K562 (cell line): Measurements from ENCODE around the gene NFATC2. TPM values are rescaled to one million over a fixed set of nuclear protein-coding genes. Genes with fewer than 3 reads are reported as not detected.

Experiments used
- ATAC-seq: fragments of 200-7000 bp; cut with Tn5 transposase; 3 replicates; pipeline ENCODE4 v1.9.1; 2020; ENCODE audit warnings: moderate library complexity
- BruUV-seq: library from RNA; stranded (reverse); fragments of 400-500 nt; replicated peaks from 2 replicates; lab custom pipeline; 2021; lab: Mats Ljungman, UMichigan
- CTCF ChIA-PET: fragments of 300-600 bp; formaldehyde crosslinking; extraction: SDS; loops from one replicate; lab custom pipeline; 2021; ENCODE audit warnings: low intra/inter-chr PET ratio; lab: Yijun Ruan, JAX
- POLR2A ChIA-PET: fragments of 300-600, 350-650 bp; sonication (Branson Sonifier 250); formaldehyde crosslinking; extraction: SDS; loops from one replicate; lab custom pipeline; 2021; ENCODE audit warnings: antibody characterized with exemption, inconsistent platforms; lab: Yijun Ruan, JAX
- DNase-seq, 4 experiments: peaks; one replicate each; pipeline versions ENCODE4 v3.0.0 to v3.0.0-alpha.2; 2011 to 2018; ENCODE audit warnings: low spot score in 3 of 4, mixed read lengths in 3 of 4; ENCODE audit errors: extremely low read depth in 1 of 4
- FAIRE-seq: peaks from 2 replicates; lab custom pipeline; 2011; peaks lifted over from hg19 to GRCh38; lab: Jason Lieb, UNC
- H2AFZ ChIP-seq: 2 replicates; pipeline ENCODE4 v1.6.0; 2011; ENCODE audit warnings: low read depth, low read length, control low read depth, inconsistent platforms
- H3K27ac ChIP-seq: fragments of 200-600 bp; 3 replicates; pipeline ENCODE4 v1.8.0; 2011; ENCODE audit warnings: low read depth, mild to moderate bottlenecking, control low read depth, inconsistent platforms, low read length, moderate library complexity, mixed read lengths; ENCODE audit errors: extremely low read depth
- H3K27me3 ChIP-seq, 2 experiments: fragments of 300-600 bp in 1 of 2; 2 replicates in 1 of 2; 3 replicates in 1 of 2; pipeline versions ENCODE4 v1.6.0 to v1.8.0; 2011; ENCODE audit warnings: inconsistent platforms in 2 of 2, low read length in 2 of 2, mild to moderate bottlenecking in 1 of 2, mixed read lengths in 1 of 2, moderate library complexity in 1 of 2; ENCODE audit not compliant: control insufficient read depth in 2 of 2, insufficient read depth in 2 of 2
- H3K36me3 ChIP-seq: fragments of 300-600 bp; 3 replicates; pipeline ENCODE4 v1.8.0; 2011; ENCODE audit warnings: mild to moderate bottlenecking, low read length, inconsistent platforms; ENCODE audit not compliant: control insufficient read depth, insufficient read depth
- H3K4me1 ChIP-seq, 2 experiments: fragments of 200-600 bp in 1 of 2; replicated peaks in 1 of 2; 2 replicates in 1 of 2; 3 replicates in 1 of 2; pipeline versions ENCODE4 v1.5.1 to v1.8.0; 2011; ENCODE audit warnings: inconsistent platforms in 2 of 2, low read length in 2 of 2, mild to moderate bottlenecking in 1 of 2, mixed read lengths in 1 of 2, moderate library complexity in 1 of 2; ENCODE audit not compliant: control insufficient read depth in 2 of 2, insufficient read depth in 2 of 2
- H3K4me2 ChIP-seq: 2 replicates; pipeline ENCODE4 v1.6.1; 2011; ENCODE audit warnings: low read length, control low read depth, inconsistent platforms, mixed read lengths; ENCODE audit not compliant: insufficient read depth
- H3K4me3 ChIP-seq: fragments of 200-600 bp; sonication (generic), shearing (Covaris generic); 2 replicates; pipeline ENCODE4 v1.5.1; 2016; ENCODE audit warnings: control low read depth, inconsistent platforms
- H3K79me2 ChIP-seq: fragments of 200-600 bp; 3 replicates; pipeline ENCODE4 v1.8.0; 2011; ENCODE audit warnings: low read length, inconsistent platforms; ENCODE audit not compliant: control insufficient read depth, insufficient read depth
- H3K9ac ChIP-seq, 2 experiments: 2 replicates each; pipeline versions ENCODE4 v1.6.0 to v1.6.1; 2011; ENCODE audit warnings: low read depth in 2 of 2, low read length in 2 of 2, control low read depth in 1 of 2, inconsistent platforms in 1 of 2, mild to moderate bottlenecking in 1 of 2, mixed read lengths in 1 of 2; ENCODE audit not compliant: insufficient read depth in 1 of 2
- H3K9me1 ChIP-seq: one replicate; pipeline ENCODE4 v1.6.0; 2011; ENCODE audit warnings: inconsistent platforms, mild to moderate bottlenecking, low read length, moderate library complexity; ENCODE audit not compliant: control insufficient read depth, insufficient read depth
- H3K9me3 ChIP-seq: replicated peaks from 2 replicates; pipeline ENCODE4 v1.5.1; 2011; ENCODE audit warnings: low read depth, low read length, inconsistent platforms; ENCODE audit not compliant: control insufficient read depth, insufficient read depth
- H4K20me1 ChIP-seq: replicated peaks from 2 replicates; pipeline ENCODE4 v1.6.1; 2011; ENCODE audit warnings: low read length, inconsistent platforms, mixed read lengths; ENCODE audit not compliant: control insufficient read depth, insufficient read depth
- BHLHE40 ChIP-seq: IDR thresholded peaks from 2 replicates; pipeline ENCODE4 v1.6.1; 2011; ENCODE audit warnings: low read length, improper control_type of control experiment
- CEBPB ChIP-seq: fragments of 450-650 bp; IDR thresholded peaks from 2 replicates; pipeline ENCODE4 v1.6.1; 2016; ENCODE audit warnings: missing genetic modification characterization, missing compliant biosample characterization
- CREM ChIP-seq: IDR thresholded peaks from 2 replicates; pipeline ENCODE4 v1.6.1; 2014; ENCODE audit warnings: antibody characterized with exemption, low read depth
- EGR1 ChIP-seq: fragments of 450-650 bp; conservative IDR thresholded peaks from 2 replicates; pipeline ENCODE4 v1.6.1; 2017; ENCODE audit warnings: mild to moderate bottlenecking
- ELF2 ChIP-seq: fragments of 250-450 bp; sonication (Bioruptor Pico); IDR thresholded peaks from 2 replicates; pipeline ENCODE4 v1.5.0; 2021; ENCODE audit warnings: mild to moderate bottlenecking
- IRF1 ChIP-seq: sonication (generic); formaldehyde crosslinking; IDR thresholded peaks from 2 replicates; pipeline ENCODE4 v1.8.0; 2022; ENCODE audit warnings: missing genetic modification reagents, mild to moderate bottlenecking, borderline replicate concordance
- POLR2B ChIP-seq: fragments of 450-650 bp; IDR thresholded peaks from 2 replicates; pipeline ENCODE4 v1.6.1; 2018; ENCODE audit warnings: low read depth; ENCODE audit not compliant: partially characterized antibody
- PYGO2 ChIP-seq: fragments of 450-650 bp; IDR thresholded peaks from 2 replicates; pipeline ENCODE4 v1.6.1; 2016; ENCODE audit warnings: mild to moderate bottlenecking, missing genetic modification characterization, moderate library complexity, missing compliant biosample characterization
- RBM34 ChIP-seq: fragments of 200-400 bp; formaldehyde crosslinking; IDR thresholded peaks from 2 replicates; pipeline ENCODE4 v1.6.1; 2018; ENCODE audit warnings: low read length, borderline replicate concordance; ENCODE audit not compliant: insufficient read depth
- TRIM24 ChIP-seq, 2 experiments: fragments of 450-650 bp; IDR thresholded peaks; 2 replicates each; pipeline ENCODE4 v1.6.1; 2016
- TRIM25 ChIP-seq: fragments of 450-650 bp; IDR thresholded peaks from 2 replicates; pipeline ENCODE4 v1.7.0; 2016; ENCODE audit warnings: borderline replicate concordance
- U2AF2 ChIP-seq: fragments of 200-400 bp; formaldehyde crosslinking; optimal IDR thresholded peaks from 2 replicates; pipeline ENCODE3; 2017; ENCODE audit warnings: low read depth, mild to moderate bottlenecking, low read length
- ZBED1 ChIP-seq: IDR thresholded peaks from 2 replicates; pipeline ENCODE4 v1.6.1; 2014
- ZBTB2 ChIP-seq: fragments of 450-650 bp; IDR thresholded peaks from 2 replicates; pipeline ENCODE4 v1.6.1; 2016; ENCODE audit warnings: antibody characterized with exemption
- ZHX1 ChIP-seq: fragments of 150-350 bp; conservative IDR thresholded peaks from 2 replicates; pipeline ENCODE4 v1.6.1; 2014; ENCODE audit warnings: low read length
- ZNF224 ChIP-seq: sonication (generic); formaldehyde crosslinking; IDR thresholded peaks from 2 replicates; pipeline ENCODE4 v1.8.0; 2022; ENCODE audit warnings: mild to moderate bottlenecking, missing genetic modification reagents
- ZNF395 ChIP-seq: fragments of 200-800 bp; sonication (Bioruptor generic); IDR thresholded peaks from 2 replicates; pipeline ENCODE4 v1.6.1; 2017; ENCODE audit warnings: missing genetic modification characterization, missing compliant biosample characterization
- WGBS: fragments of 100-300 bp; shearing (Covaris generic); methylation state at CpG from one replicate; pipeline ENCODE4 v1.1.6; 2016; ENCODE audit warnings: low coverage, mixed read lengths; ENCODE audit not compliant: insufficient coverage; ENCODE audit errors: missing lambda C conversion rate; 5-methylcytosine and 5-hydroxymethylcytosine counted together
- in situ Hi-C: fragments of 300-500 bp; cut with MboI; formaldehyde crosslinking; loops from 4 replicates; pipeline ENCODE4 v1.15.0; 2018; ENCODE audit warnings: inconsistent platforms, mixed read lengths
- intact Hi-C: fragments of 100-400 bp; cut with micrococcal nuclease; formaldehyde crosslinking; loops from 2 replicates; pipeline ENCODE4 v1.14.2; 2022
- polyA plus RNA-seq, 8 experiments: library from polyadenylated mRNA; depleted of rRNA in 4 of 8; stranded (reverse) in 5 of 8; unstranded in 3 of 8; fragments of >200 nt; fragmentation: Nextera tagmentation in 2 of 8; fragmentation: Illumina TruSeq in 1 of 8; extraction: Ambion mirVana in 2 of 8; extraction: Trizol in 1 of 8; gene quantifications; 2 replicates each; pipeline versions ENCODE4 v1.2.1 to v1.2.3, GENCODE V29; 2011 to 2014; ENCODE audit warnings: inconsistent platforms in 1 of 8, missing spikeins in 1 of 8
- total RNA-seq, 7 experiments: library from RNA; depleted of rRNA in 6 of 7; stranded (reverse); fragments of >200 nt in 6 of 7; fragmentation: Illumina TruSeq in 2 of 7; extraction: Trizol in 2 of 7; gene quantifications; 2 replicates each; pipeline versions ENCODE4 v1.2.1 to v1.2.3, GENCODE V29; 2011 to 2021; ENCODE audit warnings: low replicate concordance in 1 of 7

The NFATC2 gene
- total and polyA plus RNA-seq, 9 of the 15 experiments (the other 6 are each of a cell fraction or from before 2014, with no cell fraction given) = 1.9 to 11.2 (median 3.0) TPM

DNA sequence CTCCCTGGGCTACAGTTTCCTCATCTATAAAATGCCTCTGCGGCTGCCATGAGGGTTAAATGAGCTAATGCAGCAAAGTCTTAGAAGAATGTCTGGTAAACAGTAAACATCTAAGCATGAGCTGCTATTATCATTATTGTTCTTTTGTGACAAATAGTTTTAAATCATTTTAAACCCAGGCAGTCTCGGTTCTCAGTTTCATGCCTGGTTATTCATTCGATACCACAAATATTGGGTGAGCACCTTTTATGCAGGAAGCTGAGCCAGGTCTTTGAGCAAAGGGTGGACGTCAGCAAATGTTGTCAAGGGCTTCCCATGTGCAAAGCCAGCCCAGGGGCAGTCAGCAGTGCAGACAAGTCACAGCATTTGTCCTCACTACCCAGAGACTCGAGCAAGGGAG lies 128.7 kb downstream of the NFATC2 start:
- Histone ChIP-seq H3K4me1 (peaks cover 0 to 7% of the 10 kb centered on the region in 2 experiments; a peak in 1 of 5 replicates), H3K36me3 (peaks cover 16% of the 10 kb centered on the region), H2AFZ (no peak overlapping the region), H4K20me1 (no peaks in the 10 kb centered on the region), H3K9me3 (no peaks in the 10 kb centered on the region), H3K79me2 (no peaks in the 10 kb centered on the region), H3K4me3 (no peak overlapping the region), H3K9ac (no peak overlapping the region), H3K4me2 (no peak overlapping the region), H3K9me1 (no peaks in the 10 kb centered on the region), H3K27me3 (no peaks in the 10 kb centered on the region), H3K27ac (no peak overlapping the region)
- POLR2A ChIA-PET = no interaction called here
- BruUV-seq = no TSS peak
- CTCF ChIA-PET = no interaction called here
- intact Hi-C loops (no loop called here), in situ Hi-C loops (no loop called here)
- 81% methylated on average over 5 of the region's 5 CpGs for WGBS
- ATAC-seq (no peak), DNase-seq (no peak), FAIRE-seq (no peak)
- TF ChIP-seq CREM (no peak), ZBED1 (no peak), TRIM25 (no peak), TRIM24 (IDR thresholded peaks at IDR 0.05) (no peak), ELF2 (CRISPR knock-in tag) (no peak), ZNF395 (CRISPR knock-in tag) (no peak), RBM34 (no peak), U2AF2 (no peak), IRF1 (CRISPR knock-in tag) (no peak), EGR1 (no peak), PYGO2 (tag) (no peak), BHLHE40 (no peak), ZBTB2 (no peak), ZHX1 (no peak), POLR2B (no peak), ZNF224 (CRISPR knock-in tag) (no peak), CEBPB (tag) (no peak)
